MM.1S (cell line): ENCODE results near the gene SNRPB.

ENCODE experiments used
- DNase-seq: peaks from one replicate; pipeline ENCODE4 v3.0.0-alpha.2; 2015
- H2AFZ ChIP-seq: fragments of 300-600 bp; sonication (generic); 2 replicates; pipeline ENCODE4 v1.6.0; 2016; ENCODE audit warnings: antibody characterized with exemption, low read length
- H3F3A ChIP-seq: fragments of 300-600 bp; sonication (generic); 2 replicates; pipeline ENCODE4 v1.6.1; 2016; ENCODE audit warnings: mild to moderate bottlenecking, antibody characterized with exemption, low read length, moderate library complexity, mixed read lengths; ENCODE audit not compliant: insufficient read depth
- H3K27ac ChIP-seq: fragments of 300-600 bp; sonication (generic); 2 replicates; pipeline ENCODE4 v1.5.1; 2016; ENCODE audit warnings: mild to moderate bottlenecking, low read length
- H3K27me3 ChIP-seq: fragments of 300-600 bp; sonication (generic); replicated peaks from 2 replicates; pipeline ENCODE4 v1.6.0; 2016; ENCODE audit warnings: low read length; ENCODE audit not compliant: insufficient read depth
- H3K36me3 ChIP-seq: fragments of 300-600 bp; sonication (generic); replicated peaks from 2 replicates; pipeline ENCODE4 v1.6.1; 2016; ENCODE audit warnings: mild to moderate bottlenecking, low read length, mixed read lengths; ENCODE audit not compliant: insufficient read depth
- H3K4me1 ChIP-seq: fragments of 300-600 bp; sonication (generic); 2 replicates; pipeline ENCODE4 v1.6.1; 2016; ENCODE audit warnings: low read length, mixed read lengths
- H3K4me2 ChIP-seq: fragments of 300-600 bp; sonication (generic); 2 replicates; pipeline ENCODE4 v1.6.0; 2016; ENCODE audit warnings: low read depth, low read length
- H3K4me3 ChIP-seq: fragments of 300-600 bp; sonication (generic); 2 replicates; pipeline ENCODE4 v1.5.1; 2016; ENCODE audit warnings: low read length, mixed read lengths
- H3K79me2 ChIP-seq: fragments of 300-600 bp; sonication (generic); 2 replicates; pipeline ENCODE4 v1.6.1; 2016; ENCODE audit warnings: mixed run types, low read length, mixed read lengths
- H3K9ac ChIP-seq: fragments of 300-600 bp; sonication (generic); 2 replicates; pipeline ENCODE4 v1.6.1; 2016; ENCODE audit warnings: low read length, mixed read lengths
- H3K9me2 ChIP-seq: fragments of 300-600 bp; sonication (generic); replicated peaks from 2 replicates; pipeline ENCODE4 v1.6.1; 2016; ENCODE audit warnings: mild to moderate bottlenecking, low read length, mixed read lengths; ENCODE audit not compliant: insufficient read depth
- H3K9me3 ChIP-seq: fragments of 300-600 bp; sonication (generic); replicated peaks from 2 replicates; pipeline ENCODE4 v1.6.1; 2016; ENCODE audit warnings: mild to moderate bottlenecking, low read length, mixed read lengths; ENCODE audit not compliant: insufficient read depth
- H4K20me1 ChIP-seq: fragments of 300-600 bp; sonication (generic); 2 replicates; pipeline ENCODE4 v1.6.1; 2016; ENCODE audit warnings: mild to moderate bottlenecking, low read length, moderate library complexity, mixed read lengths; ENCODE audit not compliant: insufficient read depth
- EZH2 ChIP-seq: fragments of 300-600 bp; sonication (generic); optimal IDR thresholded peaks from 2 replicates; pipeline ENCODE3; 2017; ENCODE audit warnings: low read depth, mild to moderate bottlenecking, antibody characterized with exemption, low read length, mixed read lengths
- EZH2phosphoT487 ChIP-seq: fragments of 300-600 bp; sonication (generic); IDR thresholded peaks from 2 replicates; pipeline ENCODE4 v1.6.1; 2018; ENCODE audit warnings: antibody characterized with exemption, low read length
- TF ChIP-seq, protein P1 (sequence below): fragments of 300-600 bp; sonication (generic); IDR thresholded peaks from 2 replicates; pipeline ENCODE4 v1.5.1; 2016; ENCODE audit warnings: antibody characterized with exemption, low read length, mixed read lengths

SNRPB gene

GRCh38 chr20:2418388-2418787 lies 52.2 kb downstream of the SNRPB start:
- Histone ChIP-seq H2AFZ (no peak overlapping the region), H3K4me3 (no peak overlapping the region), H3K9ac (no peak overlapping the region), H3K27ac (no peak overlapping the region), H3F3A (no peaks in the 10 kb centered on the region), H3K79me2 (no peaks in the 10 kb centered on the region), H3K9me2 (no peaks in the 10 kb centered on the region), H3K9me3 (no peaks in the 10 kb centered on the region), H4K20me1 (no peaks in the 10 kb centered on the region), H3K4me2 (no peak overlapping the region), H3K27me3 (no peaks in the 10 kb centered on the region), H3K4me1 (no peaks in the 10 kb centered on the region), H3K36me3 (no peaks in the 10 kb centered on the region)
- TF ChIP-seq EZH2phosphoT487, result no peak
- TF ChIP-seq, protein P1, sequence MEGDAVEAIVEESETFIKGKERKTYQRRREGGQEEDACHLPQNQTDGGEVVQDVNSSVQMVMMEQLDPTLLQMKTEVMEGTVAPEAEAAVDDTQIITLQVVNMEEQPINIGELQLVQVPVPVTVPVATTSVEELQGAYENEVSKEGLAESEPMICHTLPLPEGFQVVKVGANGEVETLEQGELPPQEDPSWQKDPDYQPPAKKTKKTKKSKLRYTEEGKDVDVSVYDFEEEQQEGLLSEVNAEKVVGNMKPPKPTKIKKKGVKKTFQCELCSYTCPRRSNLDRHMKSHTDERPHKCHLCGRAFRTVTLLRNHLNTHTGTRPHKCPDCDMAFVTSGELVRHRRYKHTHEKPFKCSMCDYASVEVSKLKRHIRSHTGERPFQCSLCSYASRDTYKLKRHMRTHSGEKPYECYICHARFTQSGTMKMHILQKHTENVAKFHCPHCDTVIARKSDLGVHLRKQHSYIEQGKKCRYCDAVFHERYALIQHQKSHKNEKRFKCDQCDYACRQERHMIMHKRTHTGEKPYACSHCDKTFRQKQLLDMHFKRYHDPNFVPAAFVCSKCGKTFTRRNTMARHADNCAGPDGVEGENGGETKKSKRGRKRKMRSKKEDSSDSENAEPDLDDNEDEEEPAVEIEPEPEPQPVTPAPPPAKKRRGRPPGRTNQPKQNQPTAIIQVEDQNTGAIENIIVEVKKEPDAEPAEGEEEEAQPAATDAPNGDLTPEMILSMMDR, result no peak
- no peak for DNase-seq

- Histone ChIP-seq H3K9ac (no peak overlapping the region), H3K79me2 (no peaks in the 10 kb centered on the region), H3K27ac (no peak overlapping the region), H3K4me3 (no peak overlapping the region), H3K27me3 (no peaks in the 10 kb centered on the region), H3F3A (no peaks in the 10 kb centered on the region), H2AFZ (no peak overlapping the region), H3K4me2 (no peak overlapping the region), H3K9me2 (no peaks in the 10 kb centered on the region), H4K20me1 (no peaks in the 10 kb centered on the region), H3K36me3 (no peaks in the 10 kb centered on the region), H3K9me3 (no peaks in the 10 kb centered on the region), H3K4me1 (no peaks in the 10 kb centered on the region)
- DNase-seq, result no peak
- TF ChIP-seq EZH2 (no peak), EZH2phosphoT487 (no peak)
- TF ChIP-seq, protein P1, result no peak
These were observed 53.4 kb downstream of the SNRPB start for GRCh38 chr20:2417213-2417541.

DNA sequence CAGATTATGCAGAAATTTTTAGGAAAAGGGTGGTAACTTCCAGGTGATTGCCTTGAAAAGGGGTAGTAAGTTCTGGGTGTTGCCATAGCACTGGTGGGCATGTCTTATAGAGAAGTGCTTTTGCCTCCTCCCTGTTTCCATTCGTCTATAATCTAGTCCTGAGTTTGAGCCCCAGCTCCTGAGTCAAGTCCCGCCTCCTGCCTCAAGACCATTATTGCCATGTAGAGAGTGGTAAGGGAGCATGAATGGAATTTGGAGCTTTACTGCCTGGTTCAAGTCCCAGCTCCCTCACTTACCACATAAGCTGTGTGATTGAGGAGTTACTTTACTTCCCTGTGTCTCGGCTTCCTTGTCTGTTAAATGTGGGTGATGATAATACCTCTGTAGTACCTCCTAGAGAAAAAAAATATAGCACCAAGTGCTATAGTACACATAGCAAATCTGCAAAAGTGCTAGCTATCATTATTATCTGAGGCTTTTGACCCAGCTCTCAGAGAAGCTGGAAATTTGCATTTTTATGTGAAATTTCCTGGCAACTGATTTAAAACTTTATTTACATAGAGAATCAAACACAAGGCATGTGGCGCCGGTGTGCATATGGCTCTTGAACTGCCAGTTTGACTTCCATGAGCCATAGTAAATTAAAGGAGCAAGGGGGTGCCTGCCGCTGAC lies 53.9 kb downstream of the SNRPB start:
- H2AFZ ChIP-seq, result no peak overlapping the region
- no peaks in the 10 kb centered on the region for H3K9me3 ChIP-seq
- no peak overlapping the region for H3K4me2 ChIP-seq
- no peaks in the 10 kb centered on the region for H3F3A ChIP-seq
- no peaks in the 10 kb centered on the region for H3K4me1 ChIP-seq
- no peaks in the 10 kb centered on the region for H3K27me3 ChIP-seq
- TF ChIP-seq, protein P1, result no peak
- TF ChIP-seq EZH2phosphoT487 (no peak), EZH2 (no peak)
- H3K79me2 ChIP-seq, result no peaks in the 10 kb centered on the region
- no peak for DNase-seq
- H3K36me3 ChIP-seq, result no peaks in the 10 kb centered on the region
- no peak overlapping the region for H3K4me3 ChIP-seq
- no peaks in the 10 kb centered on the region for H3K9me2 ChIP-seq
- no peaks in the 10 kb centered on the region for H4K20me1 ChIP-seq
- no peak overlapping the region for H3K27ac ChIP-seq
- no peak overlapping the region for H3K9ac ChIP-seq
